GM18951 (cell line): ENCODE measurements around the gene METAP1.
"Not testable (repeated sequence)": the region's sequence is repeated elsewhere in the genome, so short reads cannot be mapped to it uniquely, and the experiment has no call there.

Experiments
- POLR2A ChIP-seq: IDR thresholded peaks from 4 replicates; pipeline ENCODE4 v1.6.1; 2011; ENCODE audit warnings: mild to moderate bottlenecking; ENCODE audit not compliant: insufficient read length, insufficient read depth; ENCODE audit errors: extremely low read depth
- in situ Hi-C: fragments of 300-500 bp; cut with MboI; formaldehyde crosslinking; loops from one replicate; pipeline ENCODE4 v1.12.0; 2022; ENCODE audit warnings: low sequenced_read_pairs, mixed read lengths, inconsistent platforms; ENCODE audit not compliant: unreplicated experiment

The METAP1 gene

GRCh38 chr4:99100876-99101275, 105.4 kb downstream of the METAP1 start:
- in situ Hi-C loops, result no loop called here
- no peak for TF ChIP-seq POLR2A

- in situ Hi-C loops, result no loop called here
- no peak for TF ChIP-seq POLR2A
Measured at GRCh38 chr4:99102634-99103033, 107.1 kb downstream of the METAP1 start.

- in situ Hi-C loops, result no loop called here
Measured at GRCh38 chr4:99103166-99103565, 107.6 kb downstream of the METAP1 start.

DNA sequence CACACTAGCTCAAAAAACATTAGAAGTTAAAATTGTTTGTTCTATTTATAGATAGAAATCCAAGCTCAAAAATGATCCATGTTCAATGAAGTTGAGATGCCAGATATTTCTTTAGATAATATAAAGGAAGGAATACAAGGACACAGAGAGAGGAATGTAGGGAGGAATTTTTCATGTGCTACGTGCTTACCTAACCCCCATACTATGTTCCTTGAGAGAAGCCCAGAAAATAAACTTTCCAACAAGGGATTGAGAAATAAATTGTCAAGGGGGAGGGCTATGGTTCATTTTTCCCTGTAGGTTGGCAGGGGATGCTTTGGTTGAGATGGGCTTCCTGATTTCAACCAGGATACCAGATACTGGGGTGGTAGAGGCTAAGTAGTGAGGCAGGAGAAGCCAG, 108.6 kb downstream of the METAP1 start:
- in situ Hi-C loops, result no loop called here
- no peak for TF ChIP-seq POLR2A

More at GRCh38 chr4:99103166-99103565, 107.6 kb downstream of the METAP1 start:
- TF ChIP-seq POLR2A, result no peak

DNA sequence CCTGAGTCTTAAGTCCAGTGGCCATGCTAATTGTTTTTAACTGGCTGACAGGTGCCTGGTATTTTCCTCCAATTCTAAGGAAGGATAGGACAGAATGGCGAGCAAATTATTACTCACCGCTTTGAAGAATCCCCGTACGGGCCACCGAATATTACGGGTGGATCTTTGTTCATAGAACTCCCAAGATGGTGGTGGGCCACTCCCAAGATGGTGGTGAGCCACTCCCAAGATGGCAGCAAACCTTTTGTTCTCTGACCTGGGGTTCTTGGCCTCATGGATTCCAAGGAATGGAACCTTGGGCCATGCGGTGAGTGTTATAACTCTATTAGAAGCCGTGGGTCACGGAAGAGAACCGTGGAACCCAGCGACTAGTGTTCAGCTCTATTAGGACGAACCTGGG, 113.8 kb downstream of the METAP1 start:
- in situ Hi-C loops, result not testable (repeated sequence)
